GM06990 (cell line): Measurements from ENCODE around the gene ZNF592.

Source experiments
- DNase-seq: peaks from one replicate; pipeline ENCODE4 v3.0.0-alpha.2; 2011; ENCODE audit not compliant: insufficient read length; ENCODE audit errors: extremely low read depth
- H3K27me3 ChIP-seq: replicated peaks from 2 replicates; pipeline ENCODE4 v1.6.0; 2011; ENCODE audit warnings: low read length; ENCODE audit not compliant: control insufficient read depth, insufficient read depth
- H3K36me3 ChIP-seq: 2 replicates; pipeline ENCODE4 v1.5.1; 2011; ENCODE audit warnings: low read length; ENCODE audit not compliant: control insufficient read depth, insufficient read depth
- H3K4me3 ChIP-seq: replicated peaks from 2 replicates; pipeline ENCODE4 v1.5.1; 2011; ENCODE audit warnings: low read depth, mild to moderate bottlenecking, control low read depth, low read length
- CTCF ChIP-seq: IDR thresholded peaks from 2 replicates; pipeline ENCODE4 v1.5.1; 2011; ENCODE audit warnings: low read length, control low read depth, mild to moderate bottlenecking, inconsistent platforms; ENCODE audit not compliant: insufficient read depth, poor library complexity, severe bottlenecking

Gene ZNF592, protein sequence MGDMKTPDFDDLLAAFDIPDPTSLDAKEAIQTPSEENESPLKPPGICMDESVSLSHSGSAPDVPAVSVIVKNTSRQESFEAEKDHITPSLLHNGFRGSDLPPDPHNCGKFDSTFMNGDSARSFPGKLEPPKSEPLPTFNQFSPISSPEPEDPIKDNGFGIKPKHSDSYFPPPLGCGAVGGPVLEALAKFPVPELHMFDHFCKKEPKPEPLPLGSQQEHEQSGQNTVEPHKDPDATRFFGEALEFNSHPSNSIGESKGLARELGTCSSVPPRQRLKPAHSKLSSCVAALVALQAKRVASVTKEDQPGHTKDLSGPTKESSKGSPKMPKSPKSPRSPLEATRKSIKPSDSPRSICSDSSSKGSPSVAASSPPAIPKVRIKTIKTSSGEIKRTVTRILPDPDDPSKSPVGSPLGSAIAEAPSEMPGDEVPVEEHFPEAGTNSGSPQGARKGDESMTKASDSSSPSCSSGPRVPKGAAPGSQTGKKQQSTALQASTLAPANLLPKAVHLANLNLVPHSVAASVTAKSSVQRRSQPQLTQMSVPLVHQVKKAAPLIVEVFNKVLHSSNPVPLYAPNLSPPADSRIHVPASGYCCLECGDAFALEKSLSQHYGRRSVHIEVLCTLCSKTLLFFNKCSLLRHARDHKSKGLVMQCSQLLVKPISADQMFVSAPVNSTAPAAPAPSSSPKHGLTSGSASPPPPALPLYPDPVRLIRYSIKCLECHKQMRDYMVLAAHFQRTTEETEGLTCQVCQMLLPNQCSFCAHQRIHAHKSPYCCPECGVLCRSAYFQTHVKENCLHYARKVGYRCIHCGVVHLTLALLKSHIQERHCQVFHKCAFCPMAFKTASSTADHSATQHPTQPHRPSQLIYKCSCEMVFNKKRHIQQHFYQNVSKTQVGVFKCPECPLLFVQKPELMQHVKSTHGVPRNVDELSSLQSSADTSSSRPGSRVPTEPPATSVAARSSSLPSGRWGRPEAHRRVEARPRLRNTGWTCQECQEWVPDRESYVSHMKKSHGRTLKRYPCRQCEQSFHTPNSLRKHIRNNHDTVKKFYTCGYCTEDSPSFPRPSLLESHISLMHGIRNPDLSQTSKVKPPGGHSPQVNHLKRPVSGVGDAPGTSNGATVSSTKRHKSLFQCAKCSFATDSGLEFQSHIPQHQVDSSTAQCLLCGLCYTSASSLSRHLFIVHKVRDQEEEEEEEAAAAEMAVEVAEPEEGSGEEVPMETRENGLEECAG (N-terminal part only)

GRCh38 chr15:84748274-84749110, at the start of gene ZNF592:
TSS of gene ZNF592 (plus strand) at chr15:84748592. CDS start at chr15:84782676, 34,084 bp downstream.
- H3K27me3 ChIP-seq: no peaks in the 10 kb centered on the region
- TF ChIP-seq CTCF: no peak
- peak within 1 kb of the TSS; percentile 80 for H3K4me3 ChIP-seq
- peak; percentile 87 for DNase-seq
- no peaks in the 10 kb centered on the region for H3K36me3 ChIP-seq

DNA sequence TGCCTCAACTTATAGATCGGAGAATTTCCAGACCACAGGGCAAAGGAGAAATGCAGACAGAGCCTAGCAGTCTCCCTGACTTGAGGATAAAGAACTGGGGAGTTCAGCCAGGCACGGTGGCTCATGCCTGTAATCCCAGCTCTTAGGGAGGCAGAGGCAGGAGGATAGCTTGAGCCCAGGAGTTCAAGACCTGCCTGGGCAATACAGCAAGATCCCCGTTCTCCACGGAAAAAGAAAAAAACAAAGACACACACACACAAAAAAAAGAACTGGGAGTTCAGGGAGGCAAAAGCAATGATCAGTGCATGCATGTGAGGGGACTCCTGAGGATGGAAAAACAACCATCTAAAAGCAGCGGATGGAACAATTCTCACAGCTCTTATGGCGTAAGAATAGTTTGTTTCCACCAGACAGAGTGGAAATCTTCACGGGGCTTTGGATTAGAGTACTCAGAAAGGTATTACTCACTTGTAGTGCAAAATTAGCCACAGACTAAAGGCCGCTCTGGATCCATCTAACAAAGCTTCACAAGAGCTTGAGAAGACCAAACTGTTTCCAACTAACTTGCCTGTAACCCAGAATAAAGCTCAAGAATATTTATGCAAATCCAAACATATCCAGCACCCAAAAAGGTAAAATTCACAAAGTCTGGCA, 48.7 kb upstream of the ZNF592 start:
- Histone ChIP-seq H3K36me3 (no peaks in the 10 kb centered on the region), H3K27me3 (no peaks in the 10 kb centered on the region), H3K4me3 (no peak overlapping the region)
- TF ChIP-seq CTCF: no peak
- DNase-seq: no peak

- Histone ChIP-seq H3K36me3 (peaks cover 2% of the 10 kb centered on the region), H3K27me3 (no peaks in the 10 kb centered on the region), H3K4me3 (no peak overlapping the region)
- DNase-seq: no peak
- no peak for TF ChIP-seq CTCF
Observed at GRCh38 chr15:84702961-84703482, 45.4 kb upstream of the ZNF592 start.

GRCh38 chr15:84703808-84704207, 44.6 kb upstream of the ZNF592 start:
- no peak for TF ChIP-seq CTCF
- no peak for DNase-seq
- H3K4me3 ChIP-seq: no peak overlapping the region
- peaks cover 3% of the 10 kb centered on the region for H3K36me3 ChIP-seq
- H3K27me3 ChIP-seq: no peaks in the 10 kb centered on the region
